CD4-positive, alpha-beta T cell (primary cell): Measurements from ENCODE around the gene HHAT. TPM values are rescaled to one million over a fixed set of nuclear protein-coding genes. Genes with fewer than 3 reads are reported as not detected.

Experiments
- ATAC-seq: fragments of 200-7000 bp; cut with Tn5 transposase; one replicate; pipeline ENCODE4 v1.10.0; 2022; ENCODE audit warnings: mild to moderate bottlenecking; ENCODE audit not compliant: poor library complexity
- CTCF ChIA-PET: fragments of 350-600 bp; sonication (Branson Sonifier 250); formaldehyde crosslinking; loops from one replicate; lab custom pipeline; 2021; ENCODE audit warnings: antibody characterized with exemption, inconsistent platforms; lab: Charles Lee
- POLR2A ChIA-PET: fragments of 350-600 bp; sonication (Branson Sonifier 250); formaldehyde crosslinking; loops from one replicate; lab custom pipeline; 2021; ENCODE audit warnings: antibody characterized with exemption, inconsistent platforms; lab: Charles Lee
- DNase-seq, 14 experiments: peaks; one replicate each; pipeline ENCODE4 v3.0.0-alpha.2; 2013 to 2020; ENCODE audit warnings: mixed read lengths in 2 of 14
- H3K27ac ChIP-seq, 2 donors: one replicate each; pipeline versions ENCODE4 v1.5.1 to v1.7.0; 2013; ENCODE audit warnings: low read length in 2 of 2, low read depth in 1 of 2, mild to moderate bottlenecking in 1 of 2
- H3K27me3 ChIP-seq, 2 experiments: 1 replicate in 1 of 2; 2 replicates in 1 of 2; pipeline versions ENCODE4 v1.6.1 to v1.7.0; 2013; ENCODE audit warnings: low read length in 2 of 2, control low read depth in 1 of 2, mild to moderate bottlenecking in 1 of 2, moderate library complexity in 1 of 2; ENCODE audit not compliant: insufficient read depth in 2 of 2, control insufficient read depth in 1 of 2
- H3K36me3 ChIP-seq: one replicate; pipeline ENCODE4 v1.6.1; 2013; ENCODE audit warnings: low read length, control low read depth; ENCODE audit not compliant: insufficient read depth
- H3K4me1 ChIP-seq: one replicate; pipeline ENCODE4 v1.6.1; 2013; ENCODE audit warnings: low read length, control low read depth; ENCODE audit not compliant: insufficient read depth
- H3K4me3 ChIP-seq: one replicate; pipeline ENCODE4 v1.5.1; 2013; ENCODE audit warnings: mild to moderate bottlenecking, low read length, moderate library complexity
- H3K9me3 ChIP-seq, 2 experiments: 1 replicate in 1 of 2; 2 replicates in 1 of 2; pipeline versions ENCODE4 v1.6.1 to v1.7.0; 2013; ENCODE audit warnings: low read length in 2 of 2, mild to moderate bottlenecking in 2 of 2, control low read depth in 1 of 2, moderate library complexity in 1 of 2; ENCODE audit not compliant: control insufficient read depth in 1 of 2, insufficient read depth in 1 of 2
- H3K27ac Mint-ChIP-seq: one replicate; pipeline ENCODE4 v1.8.0; 2020; ENCODE audit warnings: mixed read lengths
- H3K27me3 Mint-ChIP-seq: one replicate; pipeline ENCODE4 v1.8.0; 2021; ENCODE audit warnings: mixed read lengths
- H3K36me3 Mint-ChIP-seq: one replicate; pipeline ENCODE4 v1.8.0; 2021; ENCODE audit warnings: low read depth, mixed read lengths
- H3K4me1 Mint-ChIP-seq: one replicate; pipeline ENCODE4 v1.8.0; 2021; ENCODE audit warnings: low read depth, mixed read lengths
- H3K4me3 Mint-ChIP-seq: one replicate; pipeline ENCODE4 v1.8.0; 2020; ENCODE audit warnings: mild to moderate bottlenecking, mixed read lengths
- H3K9me3 Mint-ChIP-seq: one replicate; pipeline ENCODE4 v1.8.0; 2020; ENCODE audit warnings: mixed read lengths
- CTCF ChIP-seq: fragments of 200-600 bp; IDR thresholded peaks from one replicate; pipeline ENCODE4 v1.8.0; 2022; ENCODE audit warnings: antibody characterized with exemption, mild to moderate bottlenecking
- intact Hi-C, 2 experiments: fragments of 100-400 bp; cut with DNase I in 1 of 2; cut with micrococcal nuclease in 1 of 2; formaldehyde crosslinking; loops; one replicate each; pipeline versions ENCODE4 v1.15.1 to v1.9.0; 2023 to 2025; cut with DNase I, micrococcal nuclease
- total RNA-seq, 174 experiments: library from RNA in 2 of 174; stranded (reverse) in 2 of 174; gene quantifications; one replicate each; pipeline ENCODE4 v1.2.3 and lab custom pipeline; 2021 to 2026

The HHAT gene
- total RNA-seq, 2 experiments from 2014 or later = 3.1 to 3.3 TPM

GRCh38 chr1:210695026-210695425, 366.3 kb downstream of the HHAT start:
- no peak overlapping the region for H3K4me3 ChIP-seq
- H3K27me3 ChIP-seq = no peaks in the 10 kb centered on the region
- DNase-seq (no peak), ATAC-seq (no peak)
- no peak overlapping the region for H3K27ac ChIP-seq
- Mint-ChIP-seq H3K27ac (no peak overlapping the region), H3K4me3 (no peak overlapping the region), H3K4me1 (peaks cover 18% of the 10 kb centered on the region), H3K27me3 (no peaks in the 10 kb centered on the region), H3K36me3 (no peaks in the 10 kb centered on the region), H3K9me3 (no peaks in the 10 kb centered on the region)
- H3K36me3 ChIP-seq = no peaks in the 10 kb centered on the region
- H3K4me1 ChIP-seq = peaks cover 2% of the 10 kb centered on the region
- H3K9me3 ChIP-seq = peaks cover 0 to 4% of the 10 kb centered on the region in 2 experiments
- CTCF ChIA-PET = no interaction called here
- POLR2A ChIA-PET = no interaction called here
- no peak for TF ChIP-seq CTCF
- intact Hi-C loops = no loop called here

GRCh38 chr1:210696709-210697108, 368.0 kb downstream of the HHAT start:
- H3K4me3 ChIP-seq = no peak overlapping the region
- intact Hi-C loops = no loop called here
- H3K27ac Mint-ChIP-seq = no peak overlapping the region
- no peak overlapping the region for H3K27ac ChIP-seq
- H3K9me3 ChIP-seq = peaks cover 0 to 4% of the 10 kb centered on the region in 2 experiments
- no peaks in the 10 kb centered on the region for H3K27me3 ChIP-seq
- H3K36me3 ChIP-seq = no peaks in the 10 kb centered on the region
- H3K4me1 Mint-ChIP-seq = peaks cover 18% of the 10 kb centered on the region
- no peak for DNase-seq
- H3K9me3 Mint-ChIP-seq = no peaks in the 10 kb centered on the region
- no peaks in the 10 kb centered on the region for H3K36me3 Mint-ChIP-seq
- no peak for ATAC-seq
- no peaks in the 10 kb centered on the region for H3K27me3 Mint-ChIP-seq
- no peak for TF ChIP-seq CTCF
- H3K4me3 Mint-ChIP-seq = no peak overlapping the region
- ChIA-PET CTCF (no interaction called here), POLR2A (no interaction called here)
- peaks cover 2% of the 10 kb centered on the region for H3K4me1 ChIP-seq

- Histone ChIP-seq H3K4me3 (no peak overlapping the region), H3K9me3 (peaks cover 0 to 4% of the 10 kb centered on the region in 2 experiments), H3K27me3 (no peaks in the 10 kb centered on the region), H3K4me1 (peaks cover 2% of the 10 kb centered on the region), H3K27ac (no peak overlapping the region), H3K36me3 (no peaks in the 10 kb centered on the region)
- DNase-seq (no peak), ATAC-seq (no peak)
- no peak overlapping the region for H3K4me3 Mint-ChIP-seq
- CTCF ChIA-PET = no interaction called here
- no peaks in the 10 kb centered on the region for H3K36me3 Mint-ChIP-seq
- POLR2A ChIA-PET = no interaction called here
- TF ChIP-seq CTCF = no peak
- no peaks in the 10 kb centered on the region for H3K27me3 Mint-ChIP-seq
- intact Hi-C loops = no loop called here
- H3K4me1 Mint-ChIP-seq = peaks cover 17% of the 10 kb centered on the region
- no peak overlapping the region for H3K27ac Mint-ChIP-seq
- no peaks in the 10 kb centered on the region for H3K9me3 Mint-ChIP-seq
These were observed 368.5 kb downstream of the HHAT start for GRCh38 chr1:210697185-210697584.
